NCI-H2196 treated with DMSO at 0.1 percent for 48 hours (cell line): ENCODE data around the gene LBX1.

Source experiments
- DNase-seq: peaks from one replicate; lab custom pipeline; 2025; ENCODE audit not compliant: unreplicated experiment; lab: John Stamatoyannopoulos, UW

The LBX1 gene

GRCh38 chr10:101244321-101245050 lies 15.2 kb upstream of the LBX1 start:
- no peak for DNase-seq

- DNase-seq, result no peak
Measured at GRCh38 chr10:101241840-101242707, 12.8 kb upstream of the LBX1 start.

- no peak for DNase-seq
Measured at GRCh38 chr10:101238732-101239105, 9.5 kb upstream of the LBX1 start.

GRCh38 chr10:101237982-101238731 lies 8.9 kb upstream of the LBX1 start:
- no peak for DNase-seq

GRCh38 chr10:101237081-101237981 lies 8.1 kb upstream of the LBX1 start:
- DNase-seq, result no peak

GRCh38 chr10:101236376-101237080 lies 7.3 kb upstream of the LBX1 start:
- DNase-seq, result no peak

GRCh38 chr10:101235766-101236165 lies 6.5 kb upstream of the LBX1 start:
- DNase-seq, result no peak

GRCh38 chr10:101234333-101234732 lies 5.1 kb upstream of the LBX1 start:
- DNase-seq, result no peak

- DNase-seq, result no peak
Measured at GRCh38 chr10:101233863-101234262, 4.6 kb upstream of the LBX1 start.

GRCh38 chr10:101233443-101233842 lies 4.2 kb upstream of the LBX1 start:
- no peak for DNase-seq

- DNase-seq, result no peak
Measured at GRCh38 chr10:101231912-101232689, 2.8 kb upstream of the LBX1 start.

GRCh38 chr10:101231092-101231491 lies 1.8 kb upstream of the LBX1 start:
- DNase-seq, result no peak

GRCh38 chr10:101230183-101230917 lies 1.1 kb upstream of the LBX1 start:
- no peak for DNase-seq

- DNase-seq, result no peak
Measured at GRCh38 chr10:101228966-101229265, 347 bp downstream of the LBX1 start.

GRCh38 chr10:101228153-101228965 lies 904 bp downstream of the LBX1 start:
- no peak for DNase-seq

- DNase-seq, result no peak
Measured at GRCh38 chr10:101227429-101228152, 1.7 kb downstream of the LBX1 start.
